ENCODE results near the gene ARFGAP1.

ARFGAP1 gene

GRCh38 chr20:63252284-63252711, 20.3 kb upstream of the ARFGAP1 start:
- H3K4me3 ChIP-seq (ENCODE audit: low read depth in 1 of 2, low read length in 2 of 2): no peak overlapping the region
- H3K9ac ChIP-seq (ENCODE audit: low read depth in 1 of 2, low read length in 2 of 2): no peak overlapping the region
- no peaks in the 10 kb centered on the region for H3K9me3 ChIP-seq (ENCODE audit: control insufficient read depth in 1 of 2, low read length in 2 of 2)
- peaks cover 44 to 45% of the 10 kb centered on the region in 2 donors for H3K27me3 ChIP-seq (ENCODE audit: control insufficient read depth in 1 of 2, insufficient read depth in 2 of 2, low read length in 2 of 2)
- no peaks in the 10 kb centered on the region for H3K4me1 ChIP-seq (ENCODE audit: control insufficient read depth in 1 of 2, insufficient read depth in 2 of 2, low read length in 2 of 2)
- H3K36me3 ChIP-seq (ENCODE audit: control insufficient read depth in 1 of 2, insufficient read depth in 2 of 2, low read length in 2 of 2): no peaks in the 10 kb centered on the region
- H3K27ac ChIP-seq (ENCODE audit: low read depth, low read length): no peak overlapping the region

GRCh38 chr20:63253065-63253437, 19.6 kb upstream of the ARFGAP1 start:
- no peak overlapping the region for H3K4me3 ChIP-seq (ENCODE audit: low read depth in 1 of 2, low read length in 2 of 2)
- no peaks in the 10 kb centered on the region for H3K36me3 ChIP-seq (ENCODE audit: control insufficient read depth in 1 of 2, insufficient read depth in 2 of 2, low read length in 2 of 2)
- no peak overlapping the region for H3K9ac ChIP-seq (ENCODE audit: low read depth in 1 of 2, low read length in 2 of 2)
- H3K9me3 ChIP-seq (ENCODE audit: control insufficient read depth in 1 of 2, low read length in 2 of 2): no peaks in the 10 kb centered on the region
- H3K4me1 ChIP-seq (ENCODE audit: control insufficient read depth in 1 of 2, insufficient read depth in 2 of 2, low read length in 2 of 2): no peaks in the 10 kb centered on the region
- H3K27me3 ChIP-seq (ENCODE audit: control insufficient read depth in 1 of 2, insufficient read depth in 2 of 2, low read length in 2 of 2): peaks cover 38 to 42% of the 10 kb centered on the region in 2 donors
- no peak overlapping the region for H3K27ac ChIP-seq (ENCODE audit: low read depth, low read length)

GRCh38 chr20:63253438-63254231, 19.0 kb upstream of the ARFGAP1 start:
- H3K36me3 ChIP-seq (ENCODE audit: control insufficient read depth in 1 of 2, insufficient read depth in 2 of 2, low read length in 2 of 2): no peaks in the 10 kb centered on the region
- no peaks in the 10 kb centered on the region for H3K9me3 ChIP-seq (ENCODE audit: control insufficient read depth in 1 of 2, low read length in 2 of 2)
- no peak overlapping the region for H3K9ac ChIP-seq (ENCODE audit: low read depth in 1 of 2, low read length in 2 of 2)
- no peak overlapping the region for H3K4me3 ChIP-seq (ENCODE audit: low read depth in 1 of 2, low read length in 2 of 2)
- H3K27me3 ChIP-seq (ENCODE audit: control insufficient read depth in 1 of 2, insufficient read depth in 2 of 2, low read length in 2 of 2): peaks cover 34 to 41% of the 10 kb centered on the region in 2 donors
- no peak overlapping the region for H3K27ac ChIP-seq (ENCODE audit: low read depth, low read length)
- no peaks in the 10 kb centered on the region for H3K4me1 ChIP-seq (ENCODE audit: control insufficient read depth in 1 of 2, insufficient read depth in 2 of 2, low read length in 2 of 2)

GRCh38 chr20:63254232-63254605, 18.4 kb upstream of the ARFGAP1 start, which contains the start of gene NKAIN4:
TSS of gene NKAIN4 (minus strand) at chr20:63254463. CDS start at chr20:63254450, 13 bp downstream.
- Histone ChIP-seq H3K9ac (ENCODE audit: low read depth in 1 of 2, low read length in 2 of 2) (no peak within 1 kb of the TSS), H3K4me1 (ENCODE audit: control insufficient read depth in 1 of 2, insufficient read depth in 2 of 2, low read length in 2 of 2) (no peaks in the 10 kb centered on the region), H3K36me3 (ENCODE audit: control insufficient read depth in 1 of 2, insufficient read depth in 2 of 2, low read length in 2 of 2) (no peaks in the 10 kb centered on the region), H3K9me3 (ENCODE audit: control insufficient read depth in 1 of 2, low read length in 2 of 2) (no peaks in the 10 kb centered on the region), H3K4me3 (ENCODE audit: low read depth in 1 of 2, low read length in 2 of 2) (no peak within 1 kb of the TSS), H3K27ac (ENCODE audit: low read depth, low read length) (no peak within 1 kb of the TSS), H3K27me3 (ENCODE audit: control insufficient read depth in 1 of 2, insufficient read depth in 2 of 2, low read length in 2 of 2) (peaks cover 34 to 45% of the 10 kb centered on the region in 2 donors)

GRCh38 chr20:63254606-63255384, 17.8 kb upstream of the ARFGAP1 start:
- Histone ChIP-seq H3K9me3 (ENCODE audit: control insufficient read depth in 1 of 2, low read length in 2 of 2) (no peaks in the 10 kb centered on the region), H3K27ac (ENCODE audit: low read depth, low read length) (no peak overlapping the region), H3K9ac (ENCODE audit: low read depth in 1 of 2, low read length in 2 of 2) (no peak overlapping the region), H3K4me3 (ENCODE audit: low read depth in 1 of 2, low read length in 2 of 2) (no peak overlapping the region), H3K36me3 (ENCODE audit: control insufficient read depth in 1 of 2, insufficient read depth in 2 of 2, low read length in 2 of 2) (no peaks in the 10 kb centered on the region), H3K27me3 (ENCODE audit: control insufficient read depth in 1 of 2, insufficient read depth in 2 of 2, low read length in 2 of 2) (peaks cover 34 to 49% of the 10 kb centered on the region in 2 donors), H3K4me1 (ENCODE audit: control insufficient read depth in 1 of 2, insufficient read depth in 2 of 2, low read length in 2 of 2) (no peaks in the 10 kb centered on the region)

- H3K9ac ChIP-seq (ENCODE audit: low read depth in 1 of 2, low read length in 2 of 2): no peak overlapping the region
- H3K4me3 ChIP-seq (ENCODE audit: low read depth in 1 of 2, low read length in 2 of 2): no peak overlapping the region
- H3K9me3 ChIP-seq (ENCODE audit: control insufficient read depth in 1 of 2, low read length in 2 of 2): no peaks in the 10 kb centered on the region
- H3K36me3 ChIP-seq (ENCODE audit: control insufficient read depth in 1 of 2, insufficient read depth in 2 of 2, low read length in 2 of 2): no peaks in the 10 kb centered on the region
- H3K27ac ChIP-seq (ENCODE audit: low read depth, low read length): no peak overlapping the region
- no peaks in the 10 kb centered on the region for H3K4me1 ChIP-seq (ENCODE audit: control insufficient read depth in 1 of 2, insufficient read depth in 2 of 2, low read length in 2 of 2)
- H3K27me3 ChIP-seq (ENCODE audit: control insufficient read depth in 1 of 2, insufficient read depth in 2 of 2, low read length in 2 of 2): peaks cover 34 to 49% of the 10 kb centered on the region in 2 donors
Observed at GRCh38 chr20:63255931-63256704, 16.5 kb upstream of the ARFGAP1 start.

GRCh38 chr20:63256954-63257353, 15.7 kb upstream of the ARFGAP1 start:
- Histone ChIP-seq H3K9me3 (ENCODE audit: control insufficient read depth in 1 of 2, low read length in 2 of 2) (no peaks in the 10 kb centered on the region), H3K27ac (ENCODE audit: low read depth, low read length) (no peak overlapping the region), H3K9ac (ENCODE audit: low read depth in 1 of 2, low read length in 2 of 2) (no peak overlapping the region), H3K4me3 (ENCODE audit: low read depth in 1 of 2, low read length in 2 of 2) (no peak overlapping the region), H3K4me1 (ENCODE audit: control insufficient read depth in 1 of 2, insufficient read depth in 2 of 2, low read length in 2 of 2) (no peaks in the 10 kb centered on the region), H3K27me3 (ENCODE audit: control insufficient read depth in 1 of 2, insufficient read depth in 2 of 2, low read length in 2 of 2) (peaks cover 32 to 53% of the 10 kb centered on the region in 2 donors), H3K36me3 (ENCODE audit: control insufficient read depth in 1 of 2, insufficient read depth in 2 of 2, low read length in 2 of 2) (no peaks in the 10 kb centered on the region)

GRCh38 chr20:63257629-63258028, 15.0 kb upstream of the ARFGAP1 start:
- Histone ChIP-seq H3K36me3 (ENCODE audit: control insufficient read depth in 1 of 2, insufficient read depth in 2 of 2, low read length in 2 of 2) (no peaks in the 10 kb centered on the region), H3K9me3 (ENCODE audit: control insufficient read depth in 1 of 2, low read length in 2 of 2) (no peaks in the 10 kb centered on the region), H3K4me3 (ENCODE audit: low read depth in 1 of 2, low read length in 2 of 2) (no peak overlapping the region), H3K27ac (ENCODE audit: low read depth, low read length) (no peak overlapping the region), H3K9ac (ENCODE audit: low read depth in 1 of 2, low read length in 2 of 2) (no peak overlapping the region), H3K4me1 (ENCODE audit: control insufficient read depth in 1 of 2, insufficient read depth in 2 of 2, low read length in 2 of 2) (no peaks in the 10 kb centered on the region), H3K27me3 (ENCODE audit: control insufficient read depth in 1 of 2, insufficient read depth in 2 of 2, low read length in 2 of 2) (peaks cover 26 to 52% of the 10 kb centered on the region in 2 donors)

GRCh38 chr20:63258781-63259180, 13.8 kb upstream of the ARFGAP1 start:
- H3K27ac ChIP-seq (ENCODE audit: low read depth, low read length): no peak overlapping the region
- H3K9me3 ChIP-seq (ENCODE audit: control insufficient read depth in 1 of 2, low read length in 2 of 2): no peaks in the 10 kb centered on the region
- H3K36me3 ChIP-seq (ENCODE audit: control insufficient read depth in 1 of 2, insufficient read depth in 2 of 2, low read length in 2 of 2): no peaks in the 10 kb centered on the region
- H3K27me3 ChIP-seq (ENCODE audit: control insufficient read depth in 1 of 2, insufficient read depth in 2 of 2, low read length in 2 of 2): peaks cover 17 to 44% of the 10 kb centered on the region in 2 donors
- H3K4me3 ChIP-seq (ENCODE audit: low read depth in 1 of 2, low read length in 2 of 2): no peak overlapping the region
- no peaks in the 10 kb centered on the region for H3K4me1 ChIP-seq (ENCODE audit: control insufficient read depth in 1 of 2, insufficient read depth in 2 of 2, low read length in 2 of 2)
- no peak overlapping the region for H3K9ac ChIP-seq (ENCODE audit: low read depth in 1 of 2, low read length in 2 of 2)

Data from duodenal mucosa (tissue), 2 donors.